HG03565 (cell line): ENCODE data around the gene PRKCE.

Experiments used
- ATAC-seq: cut with Tn5 transposase; IDR thresholded peaks from one replicate; pipeline ENCODE4 v1.9.1; 2021; ENCODE audit warnings: mild to moderate bottlenecking, moderate library complexity; ENCODE audit not compliant: unreplicated experiment

Gene PRKCE

GRCh38 chr2:46025676-46026075, 374.2 kb downstream of the PRKCE start:
- no peak for ATAC-seq

DNA sequence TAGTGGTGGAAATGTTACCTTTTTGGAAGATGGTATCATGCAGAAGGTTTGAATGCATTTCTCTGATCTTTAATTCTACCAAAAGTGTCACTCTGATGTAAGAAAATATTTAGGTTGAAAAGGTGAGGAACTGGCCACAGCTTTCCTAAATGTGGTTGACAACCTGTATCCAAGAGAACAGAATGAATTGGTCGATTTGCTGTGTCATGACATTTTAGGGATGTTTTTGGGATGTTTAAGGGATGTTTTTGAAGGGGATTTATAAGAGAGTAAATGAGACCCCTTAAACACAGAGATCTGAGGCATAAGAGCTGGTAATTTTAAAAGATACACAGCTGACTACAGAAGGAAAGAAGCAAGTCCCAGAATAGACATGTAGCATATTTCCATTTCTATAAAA, 375.0 kb downstream of the PRKCE start:
- ATAC-seq, result no peak

GRCh38 chr2:46029332-46029811, 377.9 kb downstream of the PRKCE start:
- no peak for ATAC-seq

GRCh38 chr2:46030330-46030729, 378.9 kb downstream of the PRKCE start:
- ATAC-seq, result no peak

GRCh38 chr2:46032161-46032813, 380.8 kb downstream of the PRKCE start:
- no peak for ATAC-seq

- ATAC-seq, result no peak
Measured at GRCh38 chr2:46032996-46033395, 381.5 kb downstream of the PRKCE start.

DNA sequence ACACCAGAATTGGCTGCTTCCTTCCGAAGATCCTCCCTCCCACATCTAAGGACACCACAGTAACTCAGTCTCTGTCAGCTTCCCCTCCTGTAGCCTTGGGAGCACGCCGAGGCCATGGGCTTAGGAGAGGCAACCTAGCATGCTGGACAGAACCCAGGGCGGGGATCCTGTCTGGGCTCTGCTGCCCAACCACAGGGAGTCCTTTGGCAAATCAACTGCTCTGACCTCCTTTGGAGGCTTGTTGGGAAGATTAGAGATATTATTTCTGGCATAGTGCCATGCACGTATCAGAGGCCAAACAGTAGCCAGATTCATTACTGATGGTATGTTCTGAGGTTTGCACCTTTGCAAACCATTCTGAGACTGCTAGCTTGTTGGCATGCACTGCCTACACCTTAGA, 383.1 kb downstream of the PRKCE start:
- no peak for ATAC-seq

- ATAC-seq, result no peak
Measured at GRCh38 chr2:46036929-46037328, 385.5 kb downstream of the PRKCE start.

- no peak for ATAC-seq
Measured at GRCh38 chr2:46039543-46040303, 388.2 kb downstream of the PRKCE start.

- ATAC-seq, result no peak
Measured at GRCh38 chr2:46040563-46041155, 389.2 kb downstream of the PRKCE start.

DNA sequence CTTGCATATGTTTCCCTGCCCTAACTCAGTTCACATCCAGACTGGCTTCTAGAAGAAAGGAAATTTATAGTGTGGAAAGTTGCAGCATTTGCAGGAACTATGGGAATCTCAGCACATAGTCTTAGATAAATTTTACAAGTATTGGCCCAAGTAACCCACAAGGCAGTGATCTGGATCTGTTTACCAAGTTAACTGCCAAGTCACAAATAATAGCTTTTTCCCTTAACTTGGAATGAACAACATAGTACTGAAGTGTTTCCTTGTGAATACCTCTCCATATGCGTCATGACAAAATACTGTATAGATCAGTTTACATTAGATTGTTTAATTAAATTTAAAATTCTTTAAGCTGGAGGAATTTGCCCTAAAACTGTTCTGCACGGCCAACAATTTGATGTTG, 390.0 kb downstream of the PRKCE start:
- no peak for ATAC-seq

DNA sequence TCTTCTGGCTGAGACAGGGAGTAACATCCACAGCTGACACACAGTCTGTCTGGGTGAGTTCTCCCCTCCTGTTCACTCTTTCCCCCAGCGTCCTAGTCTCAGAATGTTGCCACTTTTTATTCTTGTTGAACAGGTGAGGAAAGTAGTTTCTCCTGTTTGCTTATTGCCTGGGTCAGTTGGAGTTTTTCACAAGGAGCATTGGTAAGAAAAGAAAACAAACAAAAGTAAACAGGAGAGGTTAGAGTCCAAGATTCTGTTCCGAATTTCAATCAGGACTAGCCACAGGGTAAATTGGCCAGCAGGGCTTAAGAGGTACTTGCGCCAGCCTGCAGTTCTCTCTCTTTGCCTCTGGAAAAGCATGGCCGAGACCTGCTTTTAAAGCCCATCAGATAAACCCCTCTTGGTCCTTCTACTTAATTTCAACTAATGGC, 390.7 kb downstream of the PRKCE start:
- no peak for ATAC-seq

DNA sequence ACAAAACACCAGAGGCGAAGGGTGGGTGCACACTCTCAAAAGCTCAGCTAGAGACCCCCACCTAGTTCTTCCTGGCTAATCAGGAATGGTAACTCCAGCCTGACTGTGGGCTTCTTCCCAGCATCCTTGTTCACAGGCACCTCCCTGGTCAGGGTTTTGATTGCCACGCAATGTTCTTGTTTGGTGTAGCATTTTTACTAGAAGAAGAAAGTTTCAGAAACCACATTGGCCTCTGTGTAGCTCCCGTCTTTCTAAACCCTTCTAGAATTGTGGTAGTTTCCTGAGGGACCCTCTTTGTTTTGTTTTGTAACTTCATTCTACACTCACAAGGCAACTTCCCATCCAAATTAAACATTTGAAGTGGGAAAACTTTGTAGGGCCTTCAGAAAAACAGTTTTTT, 391.2 kb downstream of the PRKCE start:
- no peak for ATAC-seq

DNA sequence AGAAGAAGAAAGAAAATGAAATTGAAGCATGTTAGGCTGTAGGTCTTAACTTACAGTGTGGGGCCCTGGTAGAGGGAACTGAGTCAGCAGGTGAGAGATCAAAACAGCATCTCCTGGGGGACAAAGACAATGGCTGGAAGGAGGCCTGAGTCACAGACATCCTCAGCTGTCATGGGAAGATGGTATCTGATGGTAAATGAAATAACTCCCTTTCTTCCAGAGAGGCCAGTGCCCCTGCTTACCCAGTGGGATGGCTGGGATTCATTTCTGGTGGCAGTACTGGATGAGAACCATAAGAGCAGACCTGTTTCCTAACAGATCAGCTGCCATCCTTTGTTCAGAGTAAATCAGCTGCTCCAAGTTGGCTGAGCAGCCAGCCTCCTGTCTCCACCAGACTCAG, 394.4 kb downstream of the PRKCE start:
- no peak for ATAC-seq

GRCh38 chr2:46047290-46047689, 395.8 kb downstream of the PRKCE start:
- ATAC-seq, result no peak

- no peak for ATAC-seq
Measured at GRCh38 chr2:46048693-46049092, 397.2 kb downstream of the PRKCE start.

DNA sequence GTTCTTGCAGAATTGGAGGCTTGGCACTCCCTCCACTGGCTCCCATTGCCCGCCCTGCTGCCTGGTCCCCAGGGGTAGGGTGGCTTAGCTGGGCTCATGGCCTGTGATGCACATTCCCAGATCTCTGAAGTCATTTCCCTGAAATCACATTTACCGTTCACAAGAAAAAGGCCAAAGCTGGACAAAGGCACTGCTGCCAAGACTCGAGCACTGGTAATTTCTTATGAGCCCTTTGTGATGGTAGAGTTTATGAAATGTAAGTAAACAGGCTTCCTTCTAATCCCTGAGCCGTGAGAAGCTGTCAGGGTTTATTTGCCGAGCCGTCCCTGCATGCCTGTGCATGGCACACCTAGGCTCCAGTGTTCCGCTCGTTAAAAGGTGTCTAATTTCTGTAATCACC, 398.6 kb downstream of the PRKCE start:
- ATAC-seq, result no peak

DNA sequence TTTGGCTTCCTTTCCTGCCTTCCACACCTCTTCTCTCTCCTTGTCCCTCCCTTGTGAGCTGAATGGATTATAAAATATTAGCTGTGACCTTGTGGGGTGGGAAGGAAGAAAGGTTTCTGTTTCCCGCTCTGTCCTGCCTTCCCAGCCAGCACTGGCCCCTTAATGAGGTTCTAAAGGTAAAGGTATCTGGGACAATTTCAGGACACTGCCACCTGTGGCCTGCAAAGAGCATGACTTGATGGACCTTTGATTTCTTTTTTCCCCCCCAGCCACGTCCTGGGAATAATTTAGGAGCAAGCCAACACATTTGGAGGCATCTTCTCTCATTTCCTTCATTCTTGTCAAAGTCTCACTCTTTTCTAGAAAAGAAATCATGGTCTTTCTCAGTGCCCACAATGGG, 399.0 kb downstream of the PRKCE start:
- no peak for ATAC-seq

- ATAC-seq, result no peak
Measured at GRCh38 chr2:46051085-46051484, 399.6 kb downstream of the PRKCE start.

DNA sequence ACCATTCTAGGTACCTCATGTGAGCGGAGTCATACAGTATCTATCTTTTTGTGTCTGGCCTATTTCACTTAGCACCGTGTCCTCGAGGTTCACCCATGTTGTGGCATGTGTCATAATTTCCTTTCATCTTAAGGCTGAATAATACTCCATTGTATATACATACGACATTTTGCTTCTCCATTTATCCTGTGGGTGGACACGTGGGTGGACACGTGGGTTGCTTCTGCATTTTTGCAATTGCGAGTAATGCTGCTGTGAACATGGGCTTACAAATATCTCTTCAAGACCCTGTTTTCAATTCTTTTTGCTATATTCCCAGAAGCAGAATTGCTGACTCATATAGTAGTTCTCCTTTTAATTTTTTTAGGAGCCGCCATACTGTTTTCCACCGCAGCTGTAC, 402.1 kb downstream of the PRKCE start:
- no peak for ATAC-seq

DNA sequence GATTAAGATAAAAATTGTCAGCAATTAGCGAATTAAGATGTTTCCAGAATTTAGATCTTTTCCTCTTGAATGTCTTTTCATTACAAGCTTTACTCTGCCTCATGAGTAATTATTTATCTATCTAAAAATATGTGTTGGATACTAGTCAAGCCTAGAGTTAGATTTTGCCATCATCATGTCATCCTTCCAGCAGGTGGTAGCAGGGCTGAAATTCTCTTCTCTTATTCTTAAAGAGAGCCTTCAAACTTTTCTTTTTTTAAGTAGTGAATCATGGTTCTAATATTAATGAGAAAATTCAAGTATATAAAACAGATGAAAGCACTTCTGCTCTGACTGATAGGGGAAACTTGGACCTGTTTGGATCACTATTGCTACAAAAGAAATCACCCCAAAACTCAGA, 405.1 kb downstream of the PRKCE start:
- no peak for ATAC-seq

GRCh38 chr2:46058140-46058539, 406.7 kb downstream of the PRKCE start:
- ATAC-seq, result no peak
